ENCODE data around the gene RBM15B. TPM values are rescaled to one million over a fixed set of nuclear protein-coding genes. Genes with fewer than 3 reads are reported as not detected.

Gene RBM15B
- polyA plus RNA-seq, 1 donor from 2014 or later: 24.1 TPM

DNA sequence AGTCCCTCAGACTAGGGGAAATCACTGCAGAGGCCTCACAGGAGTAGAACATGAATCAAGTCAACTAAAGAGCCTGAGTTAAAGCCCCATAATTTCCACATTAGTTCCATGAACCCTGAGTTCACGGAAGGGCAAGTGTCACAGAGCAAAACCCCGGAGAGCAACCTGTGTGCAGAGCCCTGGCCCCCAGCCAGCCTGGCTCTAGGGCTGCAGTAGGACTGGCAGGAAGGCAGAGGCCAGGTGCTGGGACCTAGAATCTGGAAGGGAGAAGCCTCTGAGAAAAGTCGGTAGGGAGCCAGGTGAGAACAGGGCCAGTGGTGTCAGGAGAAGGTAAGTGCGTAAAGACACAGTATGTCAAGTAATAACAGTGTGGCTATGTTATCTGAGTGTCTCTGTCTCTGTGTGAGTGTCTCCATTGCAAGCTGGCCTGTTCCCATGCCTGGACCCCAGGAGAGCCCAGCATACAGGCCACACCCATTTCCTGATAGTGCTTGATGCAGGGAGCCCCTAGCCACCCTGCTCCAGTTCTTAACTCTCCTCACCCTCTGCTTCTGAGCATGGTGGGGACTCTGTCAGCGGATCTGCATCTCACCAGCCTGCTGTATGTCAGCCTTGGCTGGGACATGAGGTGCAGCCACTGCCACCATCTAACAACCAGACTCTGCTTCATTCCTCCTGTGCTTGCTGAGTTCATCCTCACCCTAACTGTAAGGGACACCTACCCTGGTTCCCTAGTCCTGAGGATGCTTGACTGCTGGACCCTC is 17.2 kb upstream of the RBM15B start:
- no peak overlapping the region for H3K4me2 ChIP-seq (ENCODE audit: low read length)
- no peaks in the 10 kb centered on the region for H3K79me2 ChIP-seq (replicated peaks; ENCODE audit: insufficient read depth, low read length)
- H3K9me3 ChIP-seq (ENCODE audit: low read length): no peaks in the 10 kb centered on the region
- no peaks in the 10 kb centered on the region for H3K9me2 ChIP-seq (ENCODE audit: insufficient read depth, low read length)
- no peak overlapping the region for H3K27ac ChIP-seq (ENCODE audit: low read length)
- H3F3A ChIP-seq (ENCODE audit: insufficient read depth, low read length, poor library complexity, severe bottlenecking): no peaks in the 10 kb centered on the region
- no peak overlapping the region for H3K9ac ChIP-seq (ENCODE audit: low read length)
- no peak overlapping the region for H3K4me3 ChIP-seq (ENCODE audit: low read length)
- no peaks in the 10 kb centered on the region for H3K36me3 ChIP-seq (ENCODE audit: insufficient read depth, low read length)
- no peaks in the 10 kb centered on the region for H4K20me1 ChIP-seq (ENCODE audit: insufficient read depth)
- H2AFZ ChIP-seq (ENCODE audit: low read depth, low read length): no peak overlapping the region
- TF ChIP-seq MXI1 (conservative IDR thresholded peaks at IDR 0.05; ENCODE audit: poor library complexity, severe bottlenecking) (no peak), SMC3 (conservative IDR thresholded peaks at IDR 0.05; ENCODE audit: poor library complexity) (no peak), RAD21 (conservative IDR thresholded peaks at IDR 0.05) (no peak), EZH2 (IDR thresholded peaks at IDR 0.05; ENCODE audit: borderline replicate concordance, insufficient read depth, low read length, poor library complexity, severe bottlenecking) (no peak), EP300 (conservative IDR thresholded peaks at IDR 0.05; ENCODE audit: poor library complexity, severe bottlenecking) (no peak), TAF1 (IDR thresholded peaks at IDR 0.05; ENCODE audit: low read depth) (no peak), CTCF (IDR thresholded peaks at IDR 0.05; ENCODE audit: poor library complexity, severe bottlenecking) (no peak)
- TF ChIP-seq, protein P1, sequence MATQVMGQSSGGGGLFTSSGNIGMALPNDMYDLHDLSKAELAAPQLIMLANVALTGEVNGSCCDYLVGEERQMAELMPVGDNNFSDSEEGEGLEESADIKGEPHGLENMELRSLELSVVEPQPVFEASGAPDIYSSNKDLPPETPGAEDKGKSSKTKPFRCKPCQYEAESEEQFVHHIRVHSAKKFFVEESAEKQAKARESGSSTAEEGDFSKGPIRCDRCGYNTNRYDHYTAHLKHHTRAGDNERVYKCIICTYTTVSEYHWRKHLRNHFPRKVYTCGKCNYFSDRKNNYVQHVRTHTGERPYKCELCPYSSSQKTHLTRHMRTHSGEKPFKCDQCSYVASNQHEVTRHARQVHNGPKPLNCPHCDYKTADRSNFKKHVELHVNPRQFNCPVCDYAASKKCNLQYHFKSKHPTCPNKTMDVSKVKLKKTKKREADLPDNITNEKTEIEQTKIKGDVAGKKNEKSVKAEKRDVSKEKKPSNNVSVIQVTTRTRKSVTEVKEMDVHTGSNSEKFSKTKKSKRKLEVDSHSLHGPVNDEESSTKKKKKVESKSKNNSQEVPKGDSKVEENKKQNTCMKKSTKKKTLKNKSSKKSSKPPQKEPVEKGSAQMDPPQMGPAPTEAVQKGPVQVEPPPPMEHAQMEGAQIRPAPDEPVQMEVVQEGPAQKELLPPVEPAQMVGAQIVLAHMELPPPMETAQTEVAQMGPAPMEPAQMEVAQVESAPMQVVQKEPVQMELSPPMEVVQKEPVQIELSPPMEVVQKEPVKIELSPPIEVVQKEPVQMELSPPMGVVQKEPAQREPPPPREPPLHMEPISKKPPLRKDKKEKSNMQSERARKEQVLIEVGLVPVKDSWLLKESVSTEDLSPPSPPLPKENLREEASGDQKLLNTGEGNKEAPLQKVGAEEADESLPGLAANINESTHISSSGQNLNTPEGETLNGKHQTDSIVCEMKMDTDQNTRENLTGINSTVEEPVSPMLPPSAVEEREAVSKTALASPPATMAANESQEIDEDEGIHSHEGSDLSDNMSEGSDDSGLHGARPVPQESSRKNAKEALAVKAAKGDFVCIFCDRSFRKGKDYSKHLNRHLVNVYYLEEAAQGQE (IDR thresholded peaks at IDR 0.05; ENCODE audit: borderline replicate concordance): no peak
- H3K27me3 ChIP-seq (ENCODE audit: insufficient read depth, low read depth, low read length): no peaks in the 10 kb centered on the region

- Histone ChIP-seq H3K36me3 (ENCODE audit: insufficient read depth, low read length) (no peaks in the 10 kb centered on the region), H3K9me2 (ENCODE audit: insufficient read depth, low read length) (no peaks in the 10 kb centered on the region), H3K4me3 (ENCODE audit: low read length) (no peak overlapping the region), H3K9me3 (ENCODE audit: low read length) (no peaks in the 10 kb centered on the region), H3K9ac (ENCODE audit: low read length) (no peak overlapping the region), H3F3A (ENCODE audit: insufficient read depth, low read length, poor library complexity, severe bottlenecking) (no peaks in the 10 kb centered on the region), H3K27me3 (ENCODE audit: insufficient read depth, low read depth, low read length) (no peaks in the 10 kb centered on the region), H3K4me2 (ENCODE audit: low read length) (no peak overlapping the region), H4K20me1 (ENCODE audit: insufficient read depth) (no peaks in the 10 kb centered on the region), H2AFZ (ENCODE audit: low read depth, low read length) (no peak overlapping the region), H3K79me2 (replicated peaks; ENCODE audit: insufficient read depth, low read length) (no peaks in the 10 kb centered on the region), H3K27ac (ENCODE audit: low read length) (no peak overlapping the region)
- TF ChIP-seq CTCF (IDR thresholded peaks at IDR 0.05; ENCODE audit: poor library complexity, severe bottlenecking): no peak
Observed at GRCh38 chr3:51374456-51374855, 16.6 kb upstream of the RBM15B start.
